Measurements from ENCODE around the gene CAMTA1.

DNA sequence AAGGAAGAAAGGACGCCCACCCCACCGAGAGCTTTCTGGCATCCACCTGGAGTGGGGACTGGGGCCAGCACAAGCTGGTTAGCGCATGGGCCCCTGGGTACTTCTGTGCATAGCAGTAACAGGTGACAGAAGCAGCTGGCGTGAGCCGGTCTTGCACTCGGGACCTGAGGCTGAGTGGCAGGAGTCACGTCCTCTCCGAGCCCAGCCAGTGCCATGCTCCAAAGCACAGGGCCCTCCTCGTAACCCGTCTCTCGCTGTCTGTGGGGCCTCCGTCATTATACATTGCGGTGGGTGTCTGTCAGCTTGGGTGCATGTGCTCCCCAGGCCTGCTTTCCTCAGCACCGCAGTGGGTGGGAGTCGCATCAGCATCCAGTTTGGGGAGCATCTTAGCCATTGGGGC lies 898.3 kb downstream of the CAMTA1 start:
- TF ChIP-seq, protein P1, sequence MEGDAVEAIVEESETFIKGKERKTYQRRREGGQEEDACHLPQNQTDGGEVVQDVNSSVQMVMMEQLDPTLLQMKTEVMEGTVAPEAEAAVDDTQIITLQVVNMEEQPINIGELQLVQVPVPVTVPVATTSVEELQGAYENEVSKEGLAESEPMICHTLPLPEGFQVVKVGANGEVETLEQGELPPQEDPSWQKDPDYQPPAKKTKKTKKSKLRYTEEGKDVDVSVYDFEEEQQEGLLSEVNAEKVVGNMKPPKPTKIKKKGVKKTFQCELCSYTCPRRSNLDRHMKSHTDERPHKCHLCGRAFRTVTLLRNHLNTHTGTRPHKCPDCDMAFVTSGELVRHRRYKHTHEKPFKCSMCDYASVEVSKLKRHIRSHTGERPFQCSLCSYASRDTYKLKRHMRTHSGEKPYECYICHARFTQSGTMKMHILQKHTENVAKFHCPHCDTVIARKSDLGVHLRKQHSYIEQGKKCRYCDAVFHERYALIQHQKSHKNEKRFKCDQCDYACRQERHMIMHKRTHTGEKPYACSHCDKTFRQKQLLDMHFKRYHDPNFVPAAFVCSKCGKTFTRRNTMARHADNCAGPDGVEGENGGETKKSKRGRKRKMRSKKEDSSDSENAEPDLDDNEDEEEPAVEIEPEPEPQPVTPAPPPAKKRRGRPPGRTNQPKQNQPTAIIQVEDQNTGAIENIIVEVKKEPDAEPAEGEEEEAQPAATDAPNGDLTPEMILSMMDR (IDR thresholded peaks at IDR 0.05; ENCODE audit: low read length): no peak
- TF ChIP-seq EZH2 (optimal IDR thresholded peaks at IDR 0.05; ENCODE audit: low read depth, low read length): no peak
